GM20000 (cell line): ENCODE data around the gene CDK5RAP1.
"Not testable (repeated sequence)": the region's sequence is repeated elsewhere in the genome, so short reads cannot be mapped to it uniquely, and the experiment has no call there.

ENCODE experiments used
- DNase-seq: peaks from one replicate; pipeline ENCODE4 v3.0.0; 2012; ENCODE audit warnings: low spot score
- CTCF ChIP-seq: IDR thresholded peaks from 2 replicates; pipeline ENCODE4 v1.5.1; 2012; ENCODE audit warnings: mild to moderate bottlenecking, control low read depth; ENCODE audit errors: extremely low read depth, missing control alignments

The CDK5RAP1 gene

DNA sequence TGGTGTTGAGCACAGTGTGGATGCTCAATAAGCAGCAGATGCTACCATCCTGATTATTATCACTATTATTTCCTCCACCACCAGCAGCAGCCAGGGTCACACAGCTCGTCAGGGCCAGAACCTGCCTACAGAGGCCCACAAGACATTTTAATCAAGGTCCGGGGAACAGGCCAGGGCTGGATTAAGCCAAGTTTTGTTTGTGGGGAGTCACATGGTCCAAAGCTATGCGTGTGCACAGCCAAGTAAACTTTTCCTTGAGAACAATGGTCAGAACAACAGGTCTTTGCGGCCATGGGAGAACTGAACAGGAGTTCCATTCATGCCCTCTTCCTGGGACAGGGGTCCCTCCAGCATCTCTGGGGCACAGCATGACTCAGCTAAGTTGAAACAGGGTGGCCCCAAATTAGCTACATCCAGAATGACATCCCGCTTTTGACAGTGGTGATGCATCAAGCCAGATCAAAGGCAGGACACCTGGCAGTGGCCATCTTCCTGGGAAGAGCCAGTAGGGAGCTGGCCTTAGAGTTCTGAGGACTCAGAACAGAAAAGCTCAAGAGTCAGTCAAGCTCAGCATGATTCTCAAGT is 30.6 kb upstream of the CDK5RAP1 start:
- no peak for TF ChIP-seq CTCF
- DNase-seq: no peak

- not testable (repeated sequence) for DNase-seq
These were observed 22.6 kb upstream of the CDK5RAP1 start for GRCh38 chr20:33423875-33424274.

DNA sequence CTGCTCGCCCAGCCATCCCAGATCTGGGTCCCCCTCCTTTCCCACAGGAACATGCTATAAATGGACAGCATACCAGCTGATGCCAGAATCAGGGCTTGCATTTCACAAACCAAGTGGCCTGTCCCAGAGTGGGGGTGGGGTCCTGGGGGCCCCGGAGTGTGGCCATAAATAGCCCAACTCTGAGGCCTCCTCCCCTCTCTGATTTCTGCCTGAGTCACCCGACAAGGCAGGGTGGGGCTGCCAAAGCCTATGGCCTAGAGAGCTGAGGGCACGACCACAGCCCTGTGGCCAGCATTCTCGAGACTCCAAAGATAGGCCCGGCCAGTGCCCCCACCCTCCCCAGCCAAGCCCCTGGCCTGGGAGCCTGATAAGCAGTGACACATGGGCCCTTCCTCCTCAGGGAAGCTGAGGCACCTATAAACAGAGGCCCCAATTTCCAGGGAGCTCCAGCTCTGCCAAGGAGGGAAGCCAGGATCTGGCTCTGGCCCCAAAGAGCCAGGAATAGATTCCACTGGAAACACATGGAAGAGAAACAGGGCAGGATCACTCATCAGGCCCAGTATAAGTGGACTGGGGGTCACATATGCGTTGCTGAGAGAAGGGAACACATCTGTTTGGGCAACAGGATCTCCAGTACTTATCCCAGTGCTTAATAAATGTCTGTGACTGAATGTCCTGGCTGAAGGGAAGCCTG is 22.0 kb upstream of the CDK5RAP1 start:
- no peak for DNase-seq
- no peak for TF ChIP-seq CTCF

DNA sequence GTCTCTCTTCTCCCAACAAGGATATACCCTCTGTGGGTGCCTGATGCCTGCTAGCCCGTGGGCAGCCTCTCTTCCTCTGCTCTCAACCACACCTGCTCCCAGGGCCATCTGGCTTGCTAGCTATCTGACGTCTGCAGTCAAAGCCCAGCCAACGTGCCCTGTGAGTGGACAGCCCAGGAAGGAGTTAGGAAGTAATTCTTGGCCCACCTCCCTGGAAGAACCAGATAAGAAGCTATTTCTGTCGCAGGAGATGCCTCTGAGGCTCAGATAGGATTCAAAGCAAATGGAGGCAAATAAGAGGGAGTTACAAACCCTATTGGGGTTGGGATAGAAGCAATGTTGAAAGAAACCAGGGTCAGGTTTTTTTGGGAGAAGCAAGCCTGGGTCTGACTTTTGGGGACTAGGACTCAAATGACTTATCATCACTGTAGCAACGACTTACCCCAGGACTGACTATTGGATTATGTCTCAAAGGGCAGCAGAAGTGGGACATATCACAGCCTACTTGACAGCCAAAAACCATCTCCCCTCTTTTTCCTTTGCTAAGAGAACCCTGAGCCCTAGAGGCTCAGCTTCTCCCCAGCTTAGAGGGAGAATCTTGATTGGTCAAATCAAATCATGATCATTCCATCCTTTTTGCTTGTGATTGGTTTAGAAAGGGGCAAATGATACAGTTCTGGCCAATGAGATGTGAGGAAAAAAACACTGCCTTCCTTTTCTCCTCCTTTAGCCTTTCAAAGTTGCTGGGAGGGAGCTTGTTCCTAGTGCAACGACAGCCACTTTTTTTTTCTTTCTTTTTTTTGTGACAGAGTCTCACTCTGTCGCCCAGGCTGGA is 18.0 kb upstream of the CDK5RAP1 start:
- DNase-seq: no peak
- no peak for TF ChIP-seq CTCF

GRCh38 chr20:33418033-33418432 is 16.7 kb upstream of the CDK5RAP1 start:
- no peak for DNase-seq
- no peak for TF ChIP-seq CTCF

DNA sequence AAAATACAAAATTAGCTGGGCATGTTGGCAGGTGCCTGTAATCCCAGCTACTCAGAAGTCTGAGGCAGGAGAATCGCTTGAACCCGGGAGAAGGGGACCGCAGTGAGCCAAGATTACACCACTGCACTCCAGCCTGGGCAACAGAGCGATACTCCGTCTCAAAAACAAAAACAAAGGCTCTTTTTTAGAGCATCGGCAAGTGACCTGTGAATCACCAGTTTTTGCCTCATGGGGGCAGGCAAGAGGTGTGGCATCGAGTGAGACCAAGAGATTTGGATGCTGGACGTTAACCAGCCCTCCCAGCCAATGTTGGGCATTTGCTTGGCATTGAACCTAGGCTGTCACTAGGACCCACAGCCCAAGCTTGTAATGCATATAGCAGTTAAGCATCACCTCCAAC is 14.6 kb upstream of the CDK5RAP1 start:
- peak; percentile 10 for TF ChIP-seq CTCF
- DNase-seq: no peak

DNA sequence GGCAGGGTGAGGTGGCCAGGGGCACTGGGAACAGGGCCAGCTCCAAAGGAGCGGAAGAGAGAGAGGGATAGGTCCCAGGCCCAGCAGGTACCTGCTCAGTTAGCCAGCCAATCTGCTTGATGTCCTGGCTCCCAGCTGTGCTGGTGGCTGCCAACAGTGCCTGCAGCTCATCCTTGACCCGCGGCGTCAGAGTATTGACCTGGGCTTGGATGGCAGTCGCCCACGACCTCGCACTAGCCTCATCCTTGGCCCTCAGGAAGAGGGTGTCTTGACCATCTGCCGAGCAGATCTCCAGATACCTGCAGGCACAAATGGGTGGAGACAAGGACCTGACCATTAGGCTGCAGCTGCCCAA is 11.1 kb upstream of the CDK5RAP1 start:
- DNase-seq: no peak
- no peak for TF ChIP-seq CTCF
